Fibroblast of the aortic adventitia (primary cell): Measurements from ENCODE around the gene SCRG1. TPM values are rescaled to one million over a fixed set of nuclear protein-coding genes. Genes with fewer than 3 reads are reported as not detected.

Source experiments
- DNase-seq: peaks from one replicate; pipeline ENCODE4 v3.0.0-alpha.2; 2010; ENCODE audit warnings: low read depth
- H3K4me3 ChIP-seq: 2 replicates; pipeline ENCODE4 v1.5.1; 2011; ENCODE audit warnings: low read depth, mild to moderate bottlenecking, control low read depth, low read length, moderate library complexity
- CTCF ChIP-seq: IDR thresholded peaks from 2 replicates; pipeline ENCODE4 v1.5.1; 2011; ENCODE audit warnings: mild to moderate bottlenecking, low read length, control low read depth, inconsistent platforms; ENCODE audit not compliant: insufficient read depth
- total RNA-seq: library from RNA; depleted of rRNA; stranded (reverse); fragments of >200 nt; gene quantifications from 2 replicates; pipeline ENCODE4 v1.2.3, GENCODE V29; 2012; ENCODE audit warnings: low replicate concordance

Gene SCRG1
- total RNA-seq = 0.49 and 0.99 TPM in 2 replicates

- peak; percentile 35 for DNase-seq
- no peak for TF ChIP-seq CTCF
- peak within 1 kb of the TSS; percentile 19 for H3K4me3 ChIP-seq
Observed at GRCh38 chr4:173398779-173399415, at the start of gene SCRG1. Gene SCRG1 (minus strand): TSS chr4:173399116. CDS start chr4:173391414, 7,702 bp downstream.

GRCh38 chr4:173448103-173448502 is 49.2 kb upstream of the SCRG1 start:
- TF ChIP-seq CTCF = no peak
- no peak overlapping the region for H3K4me3 ChIP-seq
- peak; percentile 60 for DNase-seq

DNA sequence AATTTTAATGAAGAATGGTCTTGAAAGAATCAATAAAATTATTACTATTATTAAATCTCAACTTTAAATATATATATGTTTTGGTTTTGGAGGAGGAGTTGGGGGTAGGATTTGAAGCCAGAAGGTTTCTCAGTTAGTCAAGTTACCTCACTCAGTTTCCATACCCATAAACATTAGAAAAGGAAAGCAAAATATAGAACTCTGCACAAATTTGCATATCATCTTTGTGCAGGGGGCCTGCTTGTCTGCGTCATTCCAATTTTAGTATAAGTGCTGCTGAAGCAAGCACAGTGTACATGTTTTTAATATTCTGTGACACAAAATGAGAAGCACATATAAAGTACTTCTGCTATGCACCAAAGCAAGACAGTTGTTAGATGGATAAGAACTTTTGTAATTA is 47.5 kb upstream of the SCRG1 start:
- DNase-seq = no peak
- TF ChIP-seq CTCF = no peak

DNA sequence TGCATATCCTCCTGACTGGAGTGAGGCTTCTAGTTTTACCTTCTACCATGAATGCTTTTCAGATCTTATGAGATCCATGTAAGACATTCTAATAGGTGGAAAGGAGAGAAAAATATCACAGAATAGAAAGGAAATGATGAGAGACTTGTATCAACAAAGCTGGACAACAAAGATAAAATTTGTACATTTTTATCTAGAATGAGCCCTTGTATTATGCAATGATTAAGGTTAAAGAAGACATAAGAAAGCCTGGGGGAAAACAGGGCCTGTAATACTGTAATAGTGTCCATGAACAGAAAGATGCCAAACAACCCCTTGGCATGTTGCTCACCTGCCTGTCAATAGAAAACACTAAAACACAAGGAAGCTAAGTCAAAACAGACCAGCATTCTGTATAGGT is 44.2 kb upstream of the SCRG1 start:
- peak; percentile 21 for DNase-seq
- no peak for TF ChIP-seq CTCF
- no peak overlapping the region for H3K4me3 ChIP-seq

More for the DNA sequence above, 47.5 kb upstream of the SCRG1 start:
- H3K4me3 ChIP-seq = no peak overlapping the region

DNA sequence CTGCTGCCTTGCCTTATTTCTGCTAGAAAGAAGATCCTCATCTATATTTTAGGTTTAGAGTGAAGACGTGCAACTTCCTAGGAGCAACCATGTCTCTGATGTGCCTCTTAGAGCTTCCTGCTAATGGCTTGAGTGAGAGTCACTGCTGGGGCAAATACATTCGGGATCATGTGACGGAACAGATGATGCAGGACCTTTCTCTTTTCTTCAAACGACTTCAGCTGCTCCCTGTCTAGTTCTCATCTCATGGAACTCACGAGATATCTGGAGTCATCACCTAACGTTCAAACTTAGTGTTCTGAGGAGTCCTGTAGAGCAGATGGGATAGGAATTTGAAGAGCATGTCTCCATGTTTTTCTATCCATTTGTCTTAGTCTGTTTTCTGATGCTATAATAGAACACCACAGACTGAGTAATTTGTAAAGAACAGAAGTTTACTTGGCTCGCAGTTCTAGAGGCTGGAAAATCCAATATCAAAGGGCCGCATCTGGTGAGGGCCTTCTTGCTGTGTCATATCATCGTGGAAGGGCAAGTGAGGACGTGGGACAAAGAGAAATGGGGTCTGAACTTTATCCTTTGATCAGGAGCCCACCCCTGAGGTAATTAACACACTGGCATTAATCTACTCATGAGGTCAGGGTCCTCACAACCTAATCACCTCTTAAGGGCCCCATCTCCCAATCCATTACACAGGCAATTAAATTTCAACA is 43.5 kb upstream of the SCRG1 start:
- TF ChIP-seq CTCF = no peak
- no peak overlapping the region for H3K4me3 ChIP-seq
- no peak for DNase-seq

- no peak for TF ChIP-seq CTCF
- no peak for DNase-seq
Observed at GRCh38 chr4:173440888-173441287, 42.0 kb upstream of the SCRG1 start.

More at GRCh38 chr4:173440888-173441287, 42.0 kb upstream of the SCRG1 start:
- no peak overlapping the region for H3K4me3 ChIP-seq
